Astrocyte (in vitro differentiated cells and primary cell): ENCODE data around the gene SLC6A4.

Experiments used
- EZH2 ChIP-seq: IDR thresholded peaks from 2 replicates; pipeline ENCODE4 v1.6.1; 2012; ENCODE audit warnings: mild to moderate bottlenecking, low read length, inconsistent platforms; ENCODE audit not compliant: insufficient read depth
- TF ChIP-seq, protein P1 (sequence below): IDR thresholded peaks from 2 replicates; pipeline ENCODE4 v1.5.1; 2011; ENCODE audit warnings: low read depth, mild to moderate bottlenecking, inconsistent platforms, low read length, moderate library complexity; ENCODE audit not compliant: insufficient read depth

DNA sequence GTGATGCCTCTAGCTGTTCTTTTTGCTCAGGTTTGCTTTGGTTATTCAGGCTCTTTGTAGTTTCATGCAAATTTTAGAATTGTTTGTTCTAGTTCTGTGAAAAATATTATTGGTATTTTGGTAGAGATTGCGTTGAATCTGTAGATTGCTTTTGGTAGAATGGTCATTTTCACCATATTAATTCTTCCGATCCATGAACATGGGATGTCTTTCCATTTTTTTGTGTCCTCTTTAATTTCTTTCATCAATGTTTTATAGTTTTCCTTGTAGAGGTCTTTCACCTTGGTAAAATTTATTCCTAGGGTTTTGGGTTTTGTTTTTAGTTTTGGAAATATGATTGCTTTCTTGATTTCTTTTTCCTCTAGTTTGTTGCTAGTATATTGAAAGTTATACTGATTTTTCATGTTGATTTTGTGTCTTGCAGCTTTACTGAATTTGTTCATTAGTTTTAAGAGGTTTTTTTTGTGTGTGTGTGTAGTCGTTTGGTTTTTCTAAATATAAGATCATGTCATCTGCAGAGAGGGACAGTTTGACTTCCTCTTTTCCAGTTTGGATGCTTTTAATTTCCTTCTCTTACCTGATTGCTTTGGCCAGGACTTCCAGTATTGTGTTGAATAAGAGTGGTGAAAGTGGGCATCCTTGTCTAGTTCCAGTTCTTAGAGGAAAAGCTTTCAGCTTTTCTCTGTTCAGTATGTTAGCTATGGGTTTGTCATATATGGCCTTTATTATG lies 76.4 kb downstream of the SLC6A4 start:
- TF ChIP-seq, protein P1, sequence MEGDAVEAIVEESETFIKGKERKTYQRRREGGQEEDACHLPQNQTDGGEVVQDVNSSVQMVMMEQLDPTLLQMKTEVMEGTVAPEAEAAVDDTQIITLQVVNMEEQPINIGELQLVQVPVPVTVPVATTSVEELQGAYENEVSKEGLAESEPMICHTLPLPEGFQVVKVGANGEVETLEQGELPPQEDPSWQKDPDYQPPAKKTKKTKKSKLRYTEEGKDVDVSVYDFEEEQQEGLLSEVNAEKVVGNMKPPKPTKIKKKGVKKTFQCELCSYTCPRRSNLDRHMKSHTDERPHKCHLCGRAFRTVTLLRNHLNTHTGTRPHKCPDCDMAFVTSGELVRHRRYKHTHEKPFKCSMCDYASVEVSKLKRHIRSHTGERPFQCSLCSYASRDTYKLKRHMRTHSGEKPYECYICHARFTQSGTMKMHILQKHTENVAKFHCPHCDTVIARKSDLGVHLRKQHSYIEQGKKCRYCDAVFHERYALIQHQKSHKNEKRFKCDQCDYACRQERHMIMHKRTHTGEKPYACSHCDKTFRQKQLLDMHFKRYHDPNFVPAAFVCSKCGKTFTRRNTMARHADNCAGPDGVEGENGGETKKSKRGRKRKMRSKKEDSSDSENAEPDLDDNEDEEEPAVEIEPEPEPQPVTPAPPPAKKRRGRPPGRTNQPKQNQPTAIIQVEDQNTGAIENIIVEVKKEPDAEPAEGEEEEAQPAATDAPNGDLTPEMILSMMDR, result no peak
- TF ChIP-seq EZH2, result no peak
